Pulmonary artery endothelial cell (primary cell): Measurements from ENCODE around the gene ESPN. TPM values are rescaled to one million over a fixed set of nuclear protein-coding genes. Genes with fewer than 3 reads are reported as not detected.
"Not testable (repeated sequence)": the region's sequence is repeated elsewhere in the genome, so short reads cannot be mapped to it uniquely, and the experiment has no call there.

Source experiments
- DNase-seq: peaks from one replicate; pipeline ENCODE4 v3.0.0-alpha.2; 2011; ENCODE audit warnings: low read depth, low spot score
- total RNA-seq: library from RNA; depleted of rRNA; stranded (reverse); fragments of >200 nt; gene quantifications from 2 replicates; pipeline ENCODE4 v1.2.3, GENCODE V29; 2014

Gene ESPN
- total RNA-seq, 1 donor from 2014 or later: 0.79 TPM

DNA sequence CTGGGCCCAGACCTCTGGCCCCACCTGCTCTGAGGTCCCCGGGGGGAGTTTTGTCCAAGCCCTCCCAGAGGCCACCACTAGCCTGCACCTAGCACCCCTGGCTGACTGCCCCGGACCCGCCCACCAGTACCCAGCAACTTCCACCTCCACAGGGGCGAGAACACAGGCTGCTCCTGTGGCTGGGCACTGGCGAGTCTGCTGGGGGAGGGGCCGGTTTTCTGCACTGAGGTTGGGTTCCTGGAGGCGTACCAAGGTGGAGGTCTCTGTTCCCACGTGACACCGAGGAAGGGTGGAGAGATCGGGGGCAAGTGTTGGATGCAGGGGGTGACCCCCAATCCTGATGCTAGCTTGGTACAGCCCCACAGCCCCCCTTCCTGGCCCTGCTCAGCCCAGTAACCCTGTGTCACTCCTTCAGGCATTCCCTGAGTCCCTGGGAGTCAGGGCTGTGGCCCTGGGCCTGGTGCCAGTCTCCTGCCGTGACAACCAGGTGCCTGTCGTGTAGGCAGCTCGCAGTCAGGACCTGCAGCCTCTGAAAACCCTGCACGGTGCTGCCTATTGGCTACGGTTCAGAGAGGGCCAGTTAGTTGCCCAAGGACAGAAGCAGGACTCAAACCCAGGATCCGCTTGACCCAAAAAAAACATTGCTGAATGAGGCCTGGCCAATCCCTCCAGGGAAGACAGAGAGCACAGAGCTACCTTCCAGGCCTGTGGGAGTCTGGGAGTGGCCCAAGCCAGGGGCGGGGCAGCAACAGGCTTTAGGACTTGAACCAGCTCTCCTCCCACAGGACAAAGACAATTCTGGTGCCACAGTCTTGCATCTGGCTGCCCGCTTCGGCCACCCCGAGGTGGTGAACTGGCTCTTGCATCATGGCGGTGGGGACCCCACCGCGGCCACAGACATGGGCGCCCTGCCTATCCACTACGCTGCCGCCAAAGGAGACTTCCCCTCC, 3.1 kb downstream of the ESPN start:
- DNase-seq: no peak

DNA sequence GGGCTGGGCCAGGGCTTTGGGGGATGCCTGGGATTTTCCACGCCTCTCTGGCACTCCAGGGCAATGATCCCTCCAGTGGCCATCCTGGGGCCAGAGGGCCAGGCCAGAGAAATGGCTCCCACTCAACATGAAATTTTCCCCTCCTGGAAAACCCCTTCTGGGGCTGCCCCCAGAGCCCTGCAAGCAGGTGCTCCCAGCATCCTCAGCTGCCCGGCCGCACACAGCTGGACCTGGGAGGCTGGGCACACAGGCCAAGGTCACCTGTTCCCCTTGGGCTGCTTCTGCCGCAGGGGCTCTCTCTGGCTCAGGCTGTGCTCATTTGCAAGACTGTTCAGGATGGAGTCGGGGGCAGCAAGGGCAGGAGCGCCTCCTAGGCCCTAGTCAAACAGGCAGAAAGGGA, 3.9 kb downstream of the ESPN start:
- not testable (repeated sequence) for DNase-seq

GRCh38 chr1:6429660-6430411, 5.3 kb downstream of the ESPN start:
- DNase-seq: not testable (repeated sequence)

DNA sequence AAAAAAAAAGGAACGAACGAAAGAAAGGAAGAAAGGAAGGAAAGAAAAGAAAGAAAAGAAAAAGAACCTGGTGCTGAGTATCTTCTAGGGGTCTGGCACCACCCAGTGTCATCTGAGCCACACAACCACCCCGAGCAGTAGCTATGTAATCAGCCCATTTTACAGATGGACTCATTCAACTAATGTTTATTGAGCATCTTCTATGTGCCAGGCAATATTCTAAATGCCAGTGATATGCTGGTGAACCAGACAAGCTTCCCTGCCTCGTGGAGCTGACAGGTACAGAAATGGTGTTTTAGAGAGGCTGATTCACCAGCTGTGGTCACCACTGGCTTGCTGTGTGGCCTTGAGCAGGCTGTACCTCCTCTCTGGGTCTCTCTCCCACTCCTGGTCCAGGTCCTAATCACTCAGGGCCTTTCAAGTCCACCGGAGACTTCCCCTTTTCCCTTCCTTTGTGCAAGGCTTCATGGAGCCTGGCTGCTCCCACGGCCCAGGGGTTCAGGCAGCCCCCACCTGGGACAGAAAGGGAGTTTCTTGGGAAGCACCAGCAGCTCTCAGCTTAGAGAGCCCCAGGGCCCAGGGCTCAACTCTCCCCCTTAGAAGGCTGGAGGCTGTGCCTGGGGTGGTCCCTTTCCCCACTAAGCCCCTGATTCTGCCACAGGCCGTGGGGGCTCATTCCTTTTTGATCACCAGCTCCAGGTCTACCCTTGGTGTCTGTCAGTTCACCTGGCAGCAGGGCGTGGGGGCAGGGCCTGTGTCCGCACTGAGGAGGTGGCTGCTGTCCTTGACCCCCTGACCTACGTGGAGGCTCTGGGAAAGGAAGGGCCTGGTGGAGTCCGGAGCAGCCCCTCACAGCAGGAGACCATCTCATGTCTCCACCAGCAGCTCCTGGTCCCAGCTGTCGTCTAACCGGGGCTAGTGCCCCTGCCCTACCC, 7.3 kb downstream of the ESPN start:
- DNase-seq: not testable (repeated sequence)

- no peak for DNase-seq
Measured at GRCh38 chr1:6434186-6434585, 9.6 kb downstream of the ESPN start.

GRCh38 chr1:6435129-6435528, 10.6 kb downstream of the ESPN start:
- DNase-seq: no peak

DNA sequence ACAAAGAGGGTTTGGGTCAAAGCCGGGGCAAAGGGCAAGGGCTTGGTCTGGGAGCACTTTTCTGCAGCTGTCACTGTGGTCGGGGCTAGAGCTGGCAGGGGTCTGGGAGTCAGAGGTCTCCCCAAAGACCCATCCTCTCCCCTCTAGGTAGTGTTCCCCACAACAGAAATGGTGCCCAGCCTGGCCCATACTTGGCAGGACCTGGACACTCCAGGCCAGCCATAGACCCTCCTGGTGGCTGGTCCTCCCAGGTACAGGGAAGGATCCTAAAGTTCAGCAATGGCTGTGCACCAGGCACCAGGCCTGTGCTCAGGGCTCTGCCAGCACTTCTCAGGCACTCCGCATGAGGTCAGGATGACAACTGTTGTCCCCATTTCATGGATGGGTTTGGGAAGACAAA, 11.0 kb downstream of the ESPN start:
- DNase-seq: no peak

DNA sequence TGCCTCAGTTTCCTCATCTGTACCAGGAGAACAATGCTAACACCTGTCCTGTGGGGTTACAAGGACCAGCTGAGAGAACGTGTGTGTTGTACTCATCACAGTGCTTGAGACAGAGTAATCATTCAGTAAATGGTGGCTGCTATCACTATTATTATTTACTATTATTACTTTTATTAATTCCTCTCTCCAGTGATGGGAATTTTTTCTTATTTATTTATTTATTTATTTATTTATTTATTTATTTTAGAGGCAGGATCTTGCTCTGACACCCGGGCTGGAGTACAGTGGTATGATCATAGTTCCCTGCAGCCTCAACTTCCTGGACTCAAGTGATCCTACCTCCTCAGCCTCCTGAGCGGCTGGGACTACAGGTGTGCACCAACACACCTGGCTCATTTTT, 11.7 kb downstream of the ESPN start:
- DNase-seq: not testable (repeated sequence)

DNA sequence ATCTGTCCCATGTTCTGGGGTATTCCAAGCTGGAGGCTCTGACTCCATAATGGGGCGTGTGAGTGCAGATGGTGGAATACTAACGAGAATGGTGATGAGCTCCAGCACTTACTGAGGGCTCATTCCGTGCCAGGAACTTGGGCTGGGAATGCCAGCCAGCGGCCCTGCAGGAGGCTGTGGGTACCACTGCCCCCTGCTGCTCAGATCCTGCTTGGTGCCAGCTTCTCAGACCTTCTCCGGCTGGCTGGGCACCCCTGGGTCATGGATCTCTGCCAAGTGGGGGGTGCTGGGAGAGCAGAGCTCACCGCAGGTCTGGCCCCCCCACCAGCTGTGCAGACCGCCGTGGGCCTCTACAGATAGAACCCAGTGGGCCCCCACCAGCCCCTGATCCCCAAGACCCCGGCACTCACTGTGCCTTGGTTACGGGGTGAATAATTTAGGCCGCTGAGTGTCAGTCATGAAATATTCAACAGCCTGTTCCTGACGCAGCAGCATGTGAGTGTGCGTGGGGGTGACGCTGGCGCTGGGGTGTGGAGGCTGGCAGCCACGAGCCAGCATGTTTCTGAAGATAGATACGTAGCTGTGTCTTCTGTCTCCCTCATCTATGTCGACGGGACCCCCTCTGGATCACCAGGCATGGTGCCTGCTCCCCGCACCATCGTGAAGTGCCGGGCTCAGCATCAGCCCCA, 12.6 kb downstream of the ESPN start:
- DNase-seq: not testable (repeated sequence)

- DNase-seq: no peak
Measured at GRCh38 chr1:6438047-6438525, 13.5 kb downstream of the ESPN start.

- DNase-seq: no peak
Measured at GRCh38 chr1:6440198-6441126, 15.9 kb downstream of the ESPN start.

- DNase-seq: no peak
Measured at GRCh38 chr1:6441586-6441985, 17.0 kb downstream of the ESPN start.

GRCh38 chr1:6443339-6444115, 19.0 kb downstream of the ESPN start:
- DNase-seq: no peak

DNA sequence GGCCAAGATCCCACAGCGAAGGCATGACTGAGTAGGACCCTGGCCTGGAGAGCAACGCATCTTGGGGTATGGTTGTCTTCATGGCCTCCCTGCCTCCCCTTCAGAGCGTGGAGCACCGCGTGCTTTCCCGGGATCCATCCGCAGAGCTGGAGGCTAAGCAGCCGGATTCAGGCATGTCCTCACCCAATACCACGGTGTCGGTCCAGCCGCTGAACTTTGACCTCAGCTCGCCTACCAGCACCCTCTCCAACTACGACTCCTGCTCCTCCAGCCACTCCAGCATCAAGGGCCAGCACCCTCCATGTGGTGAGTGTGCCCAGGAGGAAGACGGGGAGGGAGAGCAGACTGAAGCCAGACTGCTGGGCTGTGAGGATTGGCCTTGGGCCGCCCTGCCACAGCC, 19.8 kb downstream of the ESPN start:
- DNase-seq: no peak

- no peak for DNase-seq
Measured at GRCh38 chr1:6445062-6445763, 20.6 kb downstream of the ESPN start.

DNA sequence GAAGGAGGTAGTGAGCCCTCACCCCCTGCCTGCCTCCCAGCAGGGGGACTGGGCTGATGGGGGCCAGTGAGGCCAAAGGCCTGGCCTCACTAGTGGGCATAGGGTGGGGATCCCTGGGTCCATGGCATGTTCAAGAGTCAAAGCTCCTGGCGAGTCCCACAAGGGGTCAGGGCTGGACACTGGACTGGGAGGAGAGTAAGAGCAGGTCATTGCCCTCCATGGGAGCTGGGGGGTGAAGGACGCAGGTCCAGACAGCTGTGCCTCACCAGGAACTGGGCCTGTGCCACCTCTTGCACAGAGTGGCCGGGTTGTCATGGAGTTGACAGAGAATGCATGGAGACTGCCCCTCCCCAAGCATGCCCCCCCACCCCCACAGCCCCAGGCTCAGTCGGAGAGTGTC, 21.4 kb downstream of the ESPN start:
- not testable (repeated sequence) for DNase-seq

DNA sequence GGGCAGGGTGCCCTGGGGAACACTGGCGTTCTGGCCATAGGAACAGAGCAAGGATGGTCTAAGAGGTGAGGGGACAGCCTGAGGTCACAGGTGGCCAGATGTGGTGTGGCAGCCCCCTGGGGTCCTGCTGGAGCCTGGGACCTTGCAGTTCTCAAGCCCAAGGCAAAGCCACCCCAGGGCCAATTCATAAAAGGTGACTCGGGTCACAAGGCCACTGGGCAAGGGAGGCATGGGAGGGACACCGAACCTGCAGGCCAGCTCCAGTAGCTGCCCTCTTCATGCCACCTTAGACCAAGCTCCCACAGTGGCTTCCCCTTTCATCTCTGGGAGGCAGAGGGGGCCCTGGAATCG, 22.1 kb downstream of the ESPN start:
- DNase-seq: no peak
